Kidney glomerular epithelial cell (primary cell): Measurements from ENCODE around the gene ADGRD1.
"Not testable (repeated sequence)": the region's sequence is repeated elsewhere in the genome, so short reads cannot be mapped to it uniquely, and the experiment has no call there.

ENCODE experiments used
- DNase-seq: peaks from one replicate; lab custom pipeline; 2025; lab: John Stamatoyannopoulos, UW

Gene ADGRD1

GRCh38 chr12:130987151-130987931 lies 33.6 kb downstream of the ADGRD1 start:
- DNase-seq: no peak

GRCh38 chr12:130988261-130988660 lies 34.6 kb downstream of the ADGRD1 start:
- DNase-seq: no peak

- no peak for DNase-seq
These were observed 35.0 kb downstream of the ADGRD1 start for GRCh38 chr12:130988751-130989150.

- no peak for DNase-seq
These were observed 35.7 kb downstream of the ADGRD1 start for GRCh38 chr12:130989391-130989790.

GRCh38 chr12:130990034-130990433 lies 36.3 kb downstream of the ADGRD1 start:
- no peak for DNase-seq

- no peak for DNase-seq
These were observed 38.7 kb downstream of the ADGRD1 start for GRCh38 chr12:130992448-130992847.

- DNase-seq: no peak
These were observed 39.4 kb downstream of the ADGRD1 start for GRCh38 chr12:130992979-130993538.

GRCh38 chr12:130993759-130994670 lies 40.3 kb downstream of the ADGRD1 start:
- DNase-seq: no peak

- DNase-seq: no peak
These were observed 41.2 kb downstream of the ADGRD1 start for GRCh38 chr12:130994821-130995375.

- not testable (repeated sequence) for DNase-seq
These were observed 41.8 kb downstream of the ADGRD1 start for GRCh38 chr12:130995386-130995969.

- DNase-seq: no peak
These were observed 44.4 kb downstream of the ADGRD1 start for GRCh38 chr12:130998136-130998535.

- DNase-seq: no peak
These were observed 46.3 kb downstream of the ADGRD1 start for GRCh38 chr12:131000000-131000486.

- no peak for DNase-seq
These were observed 47.8 kb downstream of the ADGRD1 start for GRCh38 chr12:131001493-131001892.

- no peak for DNase-seq
These were observed 48.5 kb downstream of the ADGRD1 start for GRCh38 chr12:131002216-131002631.

- no peak for DNase-seq
These were observed 49.5 kb downstream of the ADGRD1 start for GRCh38 chr12:131003036-131003715.

GRCh38 chr12:131003716-131004045 lies 50.0 kb downstream of the ADGRD1 start:
- DNase-seq: no peak

GRCh38 chr12:131004166-131004565 lies 50.5 kb downstream of the ADGRD1 start:
- no peak for DNase-seq

GRCh38 chr12:131005161-131006035 lies 51.7 kb downstream of the ADGRD1 start:
- no peak for DNase-seq

- DNase-seq: no peak
These were observed 52.5 kb downstream of the ADGRD1 start for GRCh38 chr12:131006036-131006735.
